A673 (cell line): ENCODE data around the gene ANKZF1. TPM values are rescaled to one million over a fixed set of nuclear protein-coding genes. Genes with fewer than 3 reads are reported as not detected.

Experiments
- BruUV-seq: library from RNA; stranded (reverse); fragments of 400-500 nt; replicated peaks from 2 replicates; lab custom pipeline; 2021; lab: Mats Ljungman, UMichigan
- CTCF ChIA-PET: fragments of 300-600 bp; sonication (Branson Sonifier 250); formaldehyde crosslinking; loops from one replicate; lab custom pipeline; 2022; ENCODE audit warnings: antibody characterized with exemption; lab: Charles Lee
- POLR2A ChIA-PET: fragments of 300-600 bp; sonication (Branson Sonifier 250); formaldehyde crosslinking; loops from one replicate; lab custom pipeline; 2022; ENCODE audit warnings: antibody characterized with exemption; ENCODE audit not compliant: low non-redundant PET; lab: Charles Lee
- DNase-seq: peaks from one replicate; pipeline ENCODE4 v3.0.0-alpha.2; 2015; ENCODE audit warnings: low spot score
- H3K27ac ChIP-seq: fragments of 200-600 bp; sonication (generic); 2 replicates; pipeline ENCODE4 v1.5.1; 2016; ENCODE audit warnings: mixed run types, low read depth, mild to moderate bottlenecking, mixed read lengths, antibody characterized with exemption, low read length; ENCODE audit not compliant: poor library complexity, severe bottlenecking
- H3K27me3 ChIP-seq: fragments of 200-600 bp; sonication (generic); replicated peaks from 2 replicates; pipeline ENCODE4 v1.6.1; 2017; ENCODE audit warnings: mixed run types, low read depth, mild to moderate bottlenecking, mixed read lengths, antibody characterized with exemption, low read length; ENCODE audit not compliant: insufficient read depth, poor library complexity
- H3K36me3 ChIP-seq: fragments of 200-600 bp; sonication (generic); 2 replicates; pipeline ENCODE4 v1.6.1; 2016; ENCODE audit warnings: mixed run types, mild to moderate bottlenecking, mixed read lengths, antibody characterized with exemption, low read length; ENCODE audit not compliant: insufficient read depth, poor library complexity, severe bottlenecking
- H3K4me1 ChIP-seq: fragments of 200-600 bp; sonication (generic); 2 replicates; pipeline ENCODE4 v1.6.1; 2017; ENCODE audit warnings: mixed run types, mild to moderate bottlenecking, mixed read lengths, antibody characterized with exemption, low read length; ENCODE audit not compliant: insufficient read depth, poor library complexity, severe bottlenecking
- H3K4me3 ChIP-seq: fragments of 200-600 bp; sonication (generic); 2 replicates; pipeline ENCODE4 v1.5.1; 2016; ENCODE audit warnings: low read depth, mixed run types, mild to moderate bottlenecking, mixed read lengths, low read length; ENCODE audit not compliant: poor library complexity, severe bottlenecking
- H3K9me3 ChIP-seq: fragments of 200-600 bp; sonication (generic); 2 replicates; pipeline ENCODE4 v1.6.1; 2016; ENCODE audit warnings: mixed run types, low read depth, mild to moderate bottlenecking, mixed read lengths, antibody characterized with exemption, low read length; ENCODE audit not compliant: poor library complexity, severe bottlenecking
- CTCF ChIP-seq: fragments of 300-800, 200-600 bp; sonication (generic); conservative IDR thresholded peaks from 2 replicates; pipeline ENCODE4 v1.5.1; 2017; ENCODE audit warnings: low read depth, mild to moderate bottlenecking, antibody characterized with exemption, low read length, moderate library complexity, mixed read lengths
- EZH2 ChIP-seq: fragments of 200-600 bp; sonication (generic); IDR thresholded peaks from 2 replicates; pipeline ENCODE4 v1.6.1; 2017; ENCODE audit warnings: borderline replicate concordance, low read depth, mild to moderate bottlenecking, mixed read lengths, antibody characterized with exemption, low read length; ENCODE audit not compliant: poor library complexity, severe bottlenecking
- intact Hi-C: fragments of 100-400 bp; cut with micrococcal nuclease; formaldehyde crosslinking; loops from one replicate; pipeline ENCODE4 v1.10.0; 2022; ENCODE audit not compliant: unreplicated experiment
- total RNA-seq: library from RNA; stranded (reverse); gene quantifications from 2 replicates; pipeline ENCODE4 v1.2.3, GENCODE V29; 2021

The ANKZF1 gene
- total RNA-seq, 1 experiment from 2014 or later: 30.6 TPM

- BruUV-seq: no TSS peak
- peaks cover 65% of the 10 kb centered on the region for H3K36me3 ChIP-seq
- no peak overlapping the region for H3K27ac ChIP-seq
- ChIA-PET POLR2A (no interaction called here), CTCF (no interaction called here)
- no peak overlapping the region for H3K4me3 ChIP-seq
- peaks cover 18% of the 10 kb centered on the region for H3K4me1 ChIP-seq
- intact Hi-C loops: no loop called here
- H3K27me3 ChIP-seq: no peaks in the 10 kb centered on the region
- TF ChIP-seq EZH2 (no peak), CTCF (no peak)
- no peaks in the 10 kb centered on the region for H3K9me3 ChIP-seq
- DNase-seq: no peak
These were observed 15.5 kb upstream of the ANKZF1 start for GRCh38 chr2:219214141-219214540.

GRCh38 chr2:219214786-219215185 is 14.8 kb upstream of the ANKZF1 start:
- Histone ChIP-seq H3K27me3 (no peaks in the 10 kb centered on the region), H3K4me1 (peaks cover 23% of the 10 kb centered on the region), H3K4me3 (no peak overlapping the region), H3K36me3 (peaks cover 63% of the 10 kb centered on the region), H3K27ac (no peak overlapping the region), H3K9me3 (no peaks in the 10 kb centered on the region)
- TF ChIP-seq EZH2 (no peak), CTCF (no peak)
- BruUV-seq: no TSS peak
- CTCF ChIA-PET: no interaction called here
- intact Hi-C loops: loop anchor here (5.0 kb wide), 1 partner anchor 37 kb away; the partner anchor contains the start of genes CNPPD1 and RETREG2
- POLR2A ChIA-PET: no interaction called here
- DNase-seq: no peak

- TF ChIP-seq EZH2 (no peak), CTCF (no peak)
These were observed 13.6 kb upstream of the ANKZF1 start for GRCh38 chr2:219215871-219216534.

More at GRCh38 chr2:219215871-219216534, 13.6 kb upstream of the ANKZF1 start:
- intact Hi-C loops: loop anchor here (5.0 kb wide), 1 partner anchor 39 kb away; the partner anchor contains the start of genes CNPPD1 and RETREG2
- Histone ChIP-seq H3K36me3 (peaks cover 63% of the 10 kb centered on the region), H3K4me3 (peak overlapping the region; percentile 66), H3K4me1 (peaks cover 23% of the 10 kb centered on the region), H3K9me3 (no peaks in the 10 kb centered on the region), H3K27me3 (no peaks in the 10 kb centered on the region), H3K27ac (peak overlapping the region; percentile 91)
- DNase-seq: no peak
- no TSS peak for BruUV-seq
- POLR2A ChIA-PET: no interaction called here
- CTCF ChIA-PET: no interaction called here
